ENCODE results near the gene HOMER2.

GRCh38 chr15:82958638-82959037 lies 6.1 kb upstream of the HOMER2 start:
- TF ChIP-seq GATA2 (IDR thresholded peaks at IDR 0.05; ENCODE audit: low read depth, low read length) (no peak), GATA3 (IDR thresholded peaks at IDR 0.05; ENCODE audit: low read depth, low read length) (no peak)
